HG03175 (cell line): ENCODE data around the gene SYNE3.

Source experiments
- ATAC-seq: cut with Tn5 transposase; IDR thresholded peaks from one replicate; pipeline ENCODE4 v1.9.1; 2021; ENCODE audit warnings: mild to moderate bottlenecking, moderate library complexity; ENCODE audit not compliant: unreplicated experiment

SYNE3 gene

GRCh38 chr14:95493503-95493902, 22.9 kb downstream of the SYNE3 start:
- ATAC-seq = no peak

GRCh38 chr14:95491936-95492608, 24.4 kb downstream of the SYNE3 start:
- ATAC-seq = no peak

- no peak for ATAC-seq
Measured at GRCh38 chr14:95490727-95491451, 25.6 kb downstream of the SYNE3 start.

GRCh38 chr14:95490138-95490509, 26.3 kb downstream of the SYNE3 start:
- no peak for ATAC-seq

- ATAC-seq = no peak
Measured at GRCh38 chr14:95489214-95490137, 27.0 kb downstream of the SYNE3 start.

- ATAC-seq = no peak
Measured at GRCh38 chr14:95488376-95489213, 27.9 kb downstream of the SYNE3 start.

GRCh38 chr14:95487669-95488084, 28.8 kb downstream of the SYNE3 start:
- no peak for ATAC-seq

- no peak for ATAC-seq
Measured at GRCh38 chr14:95486875-95487668, 29.4 kb downstream of the SYNE3 start.

GRCh38 chr14:95485222-95485819, 31.1 kb downstream of the SYNE3 start:
- ATAC-seq = no peak

GRCh38 chr14:95484296-95484695, 32.2 kb downstream of the SYNE3 start:
- ATAC-seq = no peak

GRCh38 chr14:95483309-95484165, 32.9 kb downstream of the SYNE3 start:
- no peak for ATAC-seq

GRCh38 chr14:95482627-95483308, 33.7 kb downstream of the SYNE3 start:
- ATAC-seq = no peak

- ATAC-seq = no peak
Measured at GRCh38 chr14:95481391-95482022, 34.9 kb downstream of the SYNE3 start.

GRCh38 chr14:95480887-95481226, 35.6 kb downstream of the SYNE3 start:
- ATAC-seq = no peak

GRCh38 chr14:95480109-95480886, 36.2 kb downstream of the SYNE3 start:
- ATAC-seq = peak; percentile 63

GRCh38 chr14:95479494-95479893, 37.0 kb downstream of the SYNE3 start:
- ATAC-seq = no peak

GRCh38 chr14:95478818-95479217, 37.6 kb downstream of the SYNE3 start:
- ATAC-seq = no peak
